Progenitor cell of endocrine pancreas (in vitro differentiated cells): Measurements from ENCODE around the gene SURF6. TPM values are rescaled to one million over a fixed set of nuclear protein-coding genes. Genes with fewer than 3 reads are reported as not detected.

Experiments
- DNase-seq: peaks from one replicate; pipeline ENCODE4 v3.0.0; 2021; ENCODE audit warnings: low spot score; ENCODE audit not compliant: unreplicated experiment
- H3K27ac Mint-ChIP-seq: 2 replicates; pipeline ENCODE4 v1.8.0; 2021; ENCODE audit warnings: mild to moderate bottlenecking, moderate library complexity, mixed read lengths
- H3K27me3 Mint-ChIP-seq: 2 replicates; pipeline ENCODE4 v1.8.0; 2021; ENCODE audit warnings: mixed read lengths
- H3K36me3 Mint-ChIP-seq: 2 replicates; pipeline ENCODE4 v1.8.0; 2022; ENCODE audit warnings: mixed read lengths; ENCODE audit not compliant: insufficient read depth
- H3K4me1 Mint-ChIP-seq: 2 replicates; pipeline ENCODE4 v1.8.0; 2021; ENCODE audit warnings: low read depth, mixed read lengths
- H3K4me3 Mint-ChIP-seq: 2 replicates; pipeline ENCODE4 v1.8.0; 2021; ENCODE audit warnings: low read depth, mild to moderate bottlenecking, moderate library complexity, mixed read lengths
- H3K9me3 Mint-ChIP-seq: 2 replicates; pipeline ENCODE4 v1.8.0; 2021; ENCODE audit warnings: low read depth, mixed read lengths
- CTCF ChIP-seq: fragments of 200-600 bp; sonication (generic); IDR thresholded peaks from one replicate; pipeline ENCODE4 v1.5.0; 2021; ENCODE audit warnings: antibody characterized with exemption, mild to moderate bottlenecking; ENCODE audit not compliant: unreplicated experiment
- total RNA-seq: library from RNA; stranded (reverse); gene quantifications from 2 replicates; pipeline ENCODE4 v1.2.1, GENCODE V29; 2021

SURF6 gene
- total RNA-seq, 1 donor from 2014 or later = 23.1 TPM

DNA sequence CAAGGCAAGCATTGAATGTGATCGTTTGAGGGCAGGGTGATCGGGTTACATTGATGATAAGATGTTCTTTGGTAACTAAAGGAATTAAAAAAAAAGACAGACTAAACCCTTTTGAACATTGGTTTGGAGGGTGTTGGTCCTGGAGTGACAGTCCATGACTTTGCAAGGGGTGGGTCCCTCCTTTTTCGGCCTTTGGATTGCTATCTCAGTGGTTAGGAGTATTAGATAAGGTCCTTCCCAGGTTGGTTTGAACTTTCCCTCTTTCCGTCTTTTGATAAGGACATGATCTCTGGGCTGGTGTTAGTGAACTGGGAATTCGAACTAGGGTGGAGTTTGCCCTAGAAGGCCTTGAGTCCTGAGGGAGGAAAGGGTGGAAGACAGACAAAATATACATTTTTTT, 55.6 kb downstream of the SURF6 start:
- no peak overlapping the region for H3K4me3 Mint-ChIP-seq
- no peak overlapping the region for H3K27ac Mint-ChIP-seq
- no peaks in the 10 kb centered on the region for H3K36me3 Mint-ChIP-seq
- no peak for DNase-seq
- H3K27me3 Mint-ChIP-seq = peaks cover 7% of the 10 kb centered on the region
- no peak for TF ChIP-seq CTCF
- peaks cover 6% of the 10 kb centered on the region for H3K4me1 Mint-ChIP-seq
- peaks cover 7% of the 10 kb centered on the region for H3K9me3 Mint-ChIP-seq

Other genes with a start within 250 kb of the SURF6 start
- gene RALGDS, start 214.9 kb downstream of the SURF6 start, total RNA-seq = 82.3 and 84.6 TPM in 2 replicates
- gene GBGT1, start 172.3 kb downstream of the SURF6 start, total RNA-seq = 5.2 and 7.3 TPM in 2 replicates
- gene OBP2B, start 126.9 kb downstream of the SURF6 start, total RNA-seq = not detected in 2 replicates
- gene ABO, start 61.0 kb downstream of the SURF6 start, total RNA-seq = 9.3 and 10.3 TPM in 2 replicates
- 48.4 and 49.2 TPM in 2 replicates for gene MED22, start 11.9 kb upstream of the SURF6 start, total RNA-seq
- 2,045 and 2,098 TPM in 2 replicates for gene RPL7A, start 12.0 kb upstream of the SURF6 start, total RNA-seq
- gene SURF1, start 20.3 kb upstream of the SURF6 start, total RNA-seq = 36.3 and 42.9 TPM in 2 replicates
- 15.8 and 19.8 TPM in 2 replicates for gene SURF2, start 20.4 kb upstream of the SURF6 start, total RNA-seq
- gene SURF4, start 39.9 kb upstream of the SURF6 start, total RNA-seq = 120 and 122 TPM in 2 replicates
- 3.8 and 4.0 TPM in 2 replicates for gene STKLD1, start 40.2 kb upstream of the SURF6 start, total RNA-seq
- gene REXO4, start 81.8 kb upstream of the SURF6 start, total RNA-seq = 30.3 and 30.9 TPM in 2 replicates
- 16.0 and 17.8 TPM in 2 replicates for gene ADAMTS13, start 86.2 kb upstream of the SURF6 start, total RNA-seq
- 55.6 and 56.2 TPM in 2 replicates for gene CACFD1, start 123.8 kb upstream of the SURF6 start, total RNA-seq
- gene SLC2A6, start 142.9 kb upstream of the SURF6 start, total RNA-seq = 4.7 and 5.2 TPM in 2 replicates
- not detected in 2 replicates for gene MYMK, start 188.8 kb upstream of the SURF6 start, total RNA-seq
- 0.07 and 0.14 TPM in 2 replicates for gene ADAMTSL2, start 198.5 kb upstream of the SURF6 start, total RNA-seq